KMS-11 (cell line): ENCODE data around the gene PRDM16.

Source experiments
- H2AFZ ChIP-seq: fragments of 200-600 bp; sonication (generic); 2 replicates; pipeline ENCODE4 v1.6.1; 2016; ENCODE audit warnings: antibody characterized with exemption, mixed run types, low read depth
- H3K27ac ChIP-seq: fragments of 200-600 bp; sonication (generic); 2 replicates; pipeline ENCODE4 v1.6.1; 2016; ENCODE audit warnings: mild to moderate bottlenecking, mixed run types
- H3K27me3 ChIP-seq: fragments of 200-600 bp; sonication (generic); 2 replicates; pipeline ENCODE4 v1.6.1; 2017; ENCODE audit warnings: mild to moderate bottlenecking, low read depth, mixed run types, moderate library complexity; ENCODE audit not compliant: insufficient read depth
- H3K36me3 ChIP-seq: fragments of 200-600 bp; sonication (generic); 2 replicates; pipeline ENCODE4 v1.6.1; 2017; ENCODE audit warnings: mild to moderate bottlenecking, mixed run types; ENCODE audit not compliant: insufficient read depth
- H3K4me1 ChIP-seq: fragments of 200-600 bp; sonication (generic); 2 replicates; pipeline ENCODE4 v1.6.1; 2016; ENCODE audit warnings: mild to moderate bottlenecking, low read depth, mixed run types; ENCODE audit not compliant: poor library complexity, severe bottlenecking
- H3K4me2 ChIP-seq: fragments of 200-600 bp; sonication (generic); 2 replicates; pipeline ENCODE4 v1.7.0; 2016; ENCODE audit warnings: mild to moderate bottlenecking, mixed run types
- H3K4me3 ChIP-seq: fragments of 200-600 bp; sonication (generic); IDR thresholded peaks from 2 replicates; pipeline ENCODE4 v1.6.1; 2017; ENCODE audit warnings: low read depth, low read length, mixed read lengths; ENCODE audit not compliant: insufficient read depth
- H3K79me2 ChIP-seq: fragments of 200-600 bp; sonication (generic); 2 replicates; pipeline ENCODE4 v1.6.1; 2016; ENCODE audit warnings: low read depth, mixed run types; ENCODE audit not compliant: insufficient read depth
- H3K9ac ChIP-seq: fragments of 200-600 bp; sonication (generic); 2 replicates; pipeline ENCODE4 v1.6.1; 2016; ENCODE audit warnings: mild to moderate bottlenecking, mixed run types
- H4K20me1 ChIP-seq: fragments of 200-600 bp; sonication (generic); 2 replicates; pipeline ENCODE4 v1.6.1; 2016; ENCODE audit warnings: mild to moderate bottlenecking, mixed run types; ENCODE audit not compliant: insufficient read depth
- TF ChIP-seq, protein P1 (sequence below): fragments of 200-600 bp; sonication (generic); conservative IDR thresholded peaks from 2 replicates; pipeline ENCODE4 v1.6.1; 2017; ENCODE audit warnings: low read depth, mild to moderate bottlenecking, antibody characterized with exemption, low read length, moderate library complexity, mixed read lengths

Gene PRDM16

DNA sequence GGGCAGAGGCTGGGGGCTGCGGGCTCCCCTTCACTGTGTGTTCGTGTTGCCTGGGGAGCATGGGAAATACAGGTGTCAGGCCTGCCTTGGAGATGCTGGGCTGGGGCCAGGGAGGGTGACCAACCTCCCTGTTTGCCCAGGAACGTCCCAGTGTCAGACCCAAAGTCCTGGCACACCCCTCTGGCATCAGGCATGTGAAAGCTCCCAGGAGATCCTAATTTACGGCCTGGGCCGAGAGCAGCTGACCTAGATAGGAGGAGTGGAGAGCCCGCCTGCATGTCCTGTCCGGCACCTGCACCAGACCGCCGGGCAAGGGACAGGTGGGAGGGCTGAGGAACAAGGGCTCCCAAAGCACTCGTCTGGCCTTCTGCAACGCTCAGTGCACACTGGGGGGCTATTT, 124.8 kb downstream of the PRDM16 start:
- H3K27ac ChIP-seq = no peak overlapping the region
- H4K20me1 ChIP-seq = no peaks in the 10 kb centered on the region
- H3K4me3 ChIP-seq = no peak overlapping the region
- no peaks in the 10 kb centered on the region for H3K36me3 ChIP-seq
- TF ChIP-seq, protein P1, sequence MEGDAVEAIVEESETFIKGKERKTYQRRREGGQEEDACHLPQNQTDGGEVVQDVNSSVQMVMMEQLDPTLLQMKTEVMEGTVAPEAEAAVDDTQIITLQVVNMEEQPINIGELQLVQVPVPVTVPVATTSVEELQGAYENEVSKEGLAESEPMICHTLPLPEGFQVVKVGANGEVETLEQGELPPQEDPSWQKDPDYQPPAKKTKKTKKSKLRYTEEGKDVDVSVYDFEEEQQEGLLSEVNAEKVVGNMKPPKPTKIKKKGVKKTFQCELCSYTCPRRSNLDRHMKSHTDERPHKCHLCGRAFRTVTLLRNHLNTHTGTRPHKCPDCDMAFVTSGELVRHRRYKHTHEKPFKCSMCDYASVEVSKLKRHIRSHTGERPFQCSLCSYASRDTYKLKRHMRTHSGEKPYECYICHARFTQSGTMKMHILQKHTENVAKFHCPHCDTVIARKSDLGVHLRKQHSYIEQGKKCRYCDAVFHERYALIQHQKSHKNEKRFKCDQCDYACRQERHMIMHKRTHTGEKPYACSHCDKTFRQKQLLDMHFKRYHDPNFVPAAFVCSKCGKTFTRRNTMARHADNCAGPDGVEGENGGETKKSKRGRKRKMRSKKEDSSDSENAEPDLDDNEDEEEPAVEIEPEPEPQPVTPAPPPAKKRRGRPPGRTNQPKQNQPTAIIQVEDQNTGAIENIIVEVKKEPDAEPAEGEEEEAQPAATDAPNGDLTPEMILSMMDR = no peak
- H3K79me2 ChIP-seq = no peaks in the 10 kb centered on the region
- no peaks in the 10 kb centered on the region for H3K4me1 ChIP-seq
- no peak overlapping the region for H3K4me2 ChIP-seq
- H2AFZ ChIP-seq = no peak overlapping the region
- peaks cover 67% of the 10 kb centered on the region for H3K27me3 ChIP-seq
- H3K9ac ChIP-seq = no peak overlapping the region

DNA sequence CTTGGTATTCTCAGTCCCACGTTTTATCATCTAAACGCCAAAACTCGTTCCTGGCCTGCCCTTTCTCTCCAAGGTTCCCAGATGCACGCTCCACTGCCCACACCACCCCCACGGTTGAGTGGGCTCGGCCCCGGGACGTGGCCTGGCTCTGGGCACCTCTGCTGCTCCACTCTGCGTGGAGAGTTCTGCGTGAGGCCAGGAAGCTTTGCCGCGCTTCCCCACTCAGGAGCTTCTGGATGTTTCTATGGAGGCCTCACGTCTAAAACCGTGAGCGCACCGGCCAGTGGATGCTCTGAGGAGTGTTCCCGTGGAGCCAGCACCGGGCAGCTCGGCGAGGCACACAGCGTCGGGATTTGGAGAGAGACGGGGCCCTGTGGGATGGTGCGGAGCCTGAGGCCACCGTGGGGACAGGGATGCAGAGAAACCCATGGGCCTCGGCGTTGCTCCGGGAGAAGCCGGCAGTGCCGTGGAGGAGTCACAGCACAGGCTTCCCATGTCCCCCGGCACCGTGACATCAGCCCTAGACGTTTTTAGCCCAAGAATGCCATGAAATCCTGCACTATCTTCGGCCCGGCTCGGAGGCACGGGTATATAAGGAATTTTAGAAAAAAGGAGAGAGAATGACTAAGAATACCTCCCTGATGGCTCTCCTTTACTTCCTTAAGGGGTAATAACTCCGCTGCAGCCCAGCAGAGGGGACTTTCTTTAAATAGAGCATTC, 125.9 kb downstream of the PRDM16 start:
- no peak overlapping the region for H3K4me2 ChIP-seq

DNA sequence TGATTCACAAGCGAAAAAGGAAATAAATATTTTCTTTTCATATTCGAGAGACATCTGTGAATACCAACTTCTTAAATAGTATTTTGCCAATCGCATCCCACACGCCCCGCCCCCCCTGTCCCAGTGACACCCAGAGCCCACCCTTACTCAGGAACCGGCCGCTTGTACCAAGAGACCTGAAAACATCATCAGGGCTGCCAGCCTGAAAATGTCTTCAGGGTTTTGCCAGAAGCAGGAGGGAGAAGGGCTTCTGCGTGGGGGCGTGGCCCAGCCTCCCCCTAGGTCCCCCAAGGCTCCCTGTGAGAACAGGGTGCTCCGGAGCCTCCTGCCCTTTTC, 126.4 kb downstream of the PRDM16 start:
- Histone ChIP-seq H3K27me3 (peaks cover 67% of the 10 kb centered on the region), H3K4me1 (no peaks in the 10 kb centered on the region), H4K20me1 (no peaks in the 10 kb centered on the region), H3K36me3 (no peaks in the 10 kb centered on the region), H3K9ac (no peak overlapping the region), H3K27ac (no peak overlapping the region), H3K79me2 (no peaks in the 10 kb centered on the region), H2AFZ (no peak overlapping the region), H3K4me3 (no peak overlapping the region), H3K4me2 (no peak overlapping the region)
- TF ChIP-seq, protein P1 = no peak

More for the DNA sequence above, 125.9 kb downstream of the PRDM16 start:
- Histone ChIP-seq H3K9ac (no peak overlapping the region), H3K4me1 (no peaks in the 10 kb centered on the region), H2AFZ (no peak overlapping the region), H3K27ac (no peak overlapping the region), H3K4me3 (no peak overlapping the region), H3K79me2 (no peaks in the 10 kb centered on the region), H3K36me3 (no peaks in the 10 kb centered on the region), H4K20me1 (no peaks in the 10 kb centered on the region), H3K27me3 (peaks cover 66% of the 10 kb centered on the region)
- TF ChIP-seq, protein P1 = no peak

DNA sequence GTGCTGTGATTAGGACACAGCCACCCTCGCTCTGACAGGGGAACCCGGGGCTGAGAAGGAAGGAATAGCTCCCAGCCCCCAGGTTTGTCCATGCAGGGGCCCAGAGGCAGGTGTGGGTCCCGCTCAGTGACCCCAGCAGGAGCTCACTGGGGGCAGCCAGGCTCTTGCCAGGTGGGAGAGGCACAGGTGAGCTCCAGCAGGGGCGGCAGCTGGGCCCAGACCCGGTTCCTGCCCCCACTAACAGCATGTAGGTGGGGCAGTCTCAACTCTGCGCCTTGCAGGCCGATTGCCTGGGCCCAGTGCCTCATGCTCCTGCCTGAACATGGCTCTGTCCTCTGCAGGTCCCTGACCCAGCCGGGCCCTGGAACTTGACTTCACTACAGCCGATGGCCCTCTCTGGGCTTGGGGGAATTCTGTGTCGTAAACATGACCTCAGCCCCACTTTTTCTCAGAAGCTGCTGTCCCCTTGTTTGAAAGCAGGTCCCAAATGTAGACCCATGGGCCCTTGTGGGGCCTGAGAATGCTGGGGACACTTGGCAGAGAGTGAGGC, 127.0 kb downstream of the PRDM16 start:
- peaks cover 67% of the 10 kb centered on the region for H3K27me3 ChIP-seq
- H2AFZ ChIP-seq = no peak overlapping the region
- H3K27ac ChIP-seq = no peak overlapping the region
- TF ChIP-seq, protein P1 = no peak
- H3K4me1 ChIP-seq = no peaks in the 10 kb centered on the region
- H4K20me1 ChIP-seq = no peaks in the 10 kb centered on the region
- H3K9ac ChIP-seq = no peak overlapping the region
- no peak overlapping the region for H3K4me2 ChIP-seq
- H3K4me3 ChIP-seq = no peak overlapping the region
- no peaks in the 10 kb centered on the region for H3K36me3 ChIP-seq
- H3K79me2 ChIP-seq = no peaks in the 10 kb centered on the region
